A549 (cell line): ENCODE measurements around the gene ZCCHC9. TPM values are rescaled to one million over a fixed set of nuclear protein-coding genes. Genes with fewer than 3 reads are reported as not detected.
"Not testable (repeated sequence)": the region's sequence is repeated elsewhere in the genome, so short reads cannot be mapped to it uniquely, and the experiment has no call there.

Source experiments
- ATAC-seq, 2 experiments: fragments of 200-7000 bp in 1 of 2; fragments of >200 bp in 1 of 2; cut with Nextera tagmentation in 1 of 2; cut with Tn5 transposase in 1 of 2; 3 replicates each; pipeline versions ENCODE4 v1.8.0 to v1.9.1; 2018 to 2020; ENCODE audit warnings: mild to moderate bottlenecking in 1 of 2, moderate library complexity in 1 of 2
- CTCF ChIA-PET: fragments of 300-600 bp; sonication (Branson Sonifier 250); formaldehyde crosslinking; extraction: SDS; loops from one replicate; lab custom pipeline; 2021; ENCODE audit warnings: antibody characterized with exemption, inconsistent platforms; lab: Yijun Ruan, JAX
- POLR2A ChIA-PET: fragments of 350-600 bp; formaldehyde crosslinking; extraction: SDS; loops from one replicate; lab custom pipeline; 2021; ENCODE audit warnings: antibody characterized with exemption, inconsistent platforms; lab: Yijun Ruan, JAX
- DNase-seq, 2 experiments: peaks; one replicate each; pipeline versions ENCODE4 v3.0.0 to v3.0.0-alpha.2; 2011 to 2016; ENCODE audit warnings: low read depth in 1 of 2, low spot score in 1 of 2
- FAIRE-seq: peaks from 2 replicates; lab custom pipeline; 2011; peaks lifted over from hg19 to GRCh38; lab: Jason Lieb, UNC
- H3K27ac ChIP-seq, 2 experiments: fragments of >200 bp; sonication (Bioruptor Twin); formaldehyde crosslinking; 3 replicates each; pipeline ENCODE4 v1.5.1; 2016 to 2017
- H3K4me1 ChIP-seq: fragments of >200 bp; sonication (Bioruptor Twin); formaldehyde crosslinking; 3 replicates; pipeline ENCODE4 v1.6.1; 2016
- H3K4me2 ChIP-seq: fragments of >200 bp; sonication (Bioruptor Twin); formaldehyde crosslinking; 3 replicates; pipeline ENCODE4 v1.6.1; 2016
- H3K4me3 ChIP-seq: fragments of >200 bp; sonication (Bioruptor Twin); formaldehyde crosslinking; 3 replicates; pipeline ENCODE4 v1.5.1; 2016
- H3K9me3 ChIP-seq: fragments of >200 bp; sonication (Bioruptor Twin); formaldehyde crosslinking; 3 replicates; pipeline ENCODE4 v1.6.1; 2016
- CBX2 ChIP-seq: fragments of 200-600 bp; sonication (generic); IDR thresholded peaks from 2 replicates; pipeline ENCODE4 v1.6.1; 2016; ENCODE audit warnings: low read depth, mild to moderate bottlenecking, borderline replicate concordance
- CEBPB ChIP-seq, 2 experiments: fragments of >200 bp in 1 of 2; sonication (Bioruptor Twin) in 1 of 2; formaldehyde crosslinking in 1 of 2; IDR thresholded peaks; 2 replicates each; pipeline ENCODE4 v1.6.1; 2012 to 2016
- EHF ChIP-seq: fragments of 250-450 bp; sonication (Bioruptor Pico); IDR thresholded peaks from 2 replicates; pipeline ENCODE4 v1.5.0; 2020; ENCODE audit warnings: mild to moderate bottlenecking
- FOSL2 ChIP-seq, 2 experiments: fragments of 450-650 bp in 1 of 2; fragments of >200 bp in 1 of 2; sonication (Bioruptor Twin) in 1 of 2; formaldehyde crosslinking; IDR thresholded peaks; 2 replicates each; pipeline versions ENCODE4 v1.5.0 to v1.6.1; 2016 to 2020; ENCODE audit warnings: mild to moderate bottlenecking in 1 of 2, moderate library complexity in 1 of 2
- FOXS1 ChIP-seq: fragments of 250-450 bp; sonication (Bioruptor Pico); IDR thresholded peaks from 2 replicates; pipeline ENCODE4 v1.5.0; 2020; ENCODE audit warnings: mild to moderate bottlenecking, moderate library complexity
- HES2 ChIP-seq: fragments of >200 bp; sonication (Bioruptor Twin); formaldehyde crosslinking; IDR thresholded peaks from 2 replicates; pipeline ENCODE4 v1.6.1; 2016
- HOXA7 ChIP-seq: fragments of 250-450 bp; sonication (Bioruptor Pico); IDR thresholded peaks from 2 replicates; pipeline ENCODE4 v1.5.0; 2020; ENCODE audit warnings: mild to moderate bottlenecking, moderate library complexity
- HOXB5 ChIP-seq: fragments of 250-450 bp; sonication (Bioruptor Pico); IDR thresholded peaks from 2 replicates; pipeline ENCODE4 v1.5.0; 2020; ENCODE audit warnings: mild to moderate bottlenecking, moderate library complexity
- JUNB ChIP-seq: fragments of >200 bp; sonication (Bioruptor Twin); formaldehyde crosslinking; IDR thresholded peaks from 2 replicates; pipeline ENCODE4 v1.6.1; 2016
- KDM1A ChIP-seq: fragments of 200-600 bp; sonication (generic); IDR thresholded peaks from 2 replicates; pipeline ENCODE4 v1.6.1; 2016; ENCODE audit warnings: low read depth, mild to moderate bottlenecking
- MAFK ChIP-seq: fragments of 450-650 bp; IDR thresholded peaks from 2 replicates; pipeline ENCODE4 v1.6.1; 2014; ENCODE audit not compliant: partially characterized antibody
- MYC ChIP-seq: IDR thresholded peaks from 2 replicates; pipeline ENCODE4 v1.6.1; 2012; ENCODE audit warnings: mild to moderate bottlenecking, inconsistent platforms, low read length, improper control_type of control experiment, borderline replicate concordance
- POLR2AphosphoS2 ChIP-seq: conservative IDR thresholded peaks from 2 replicates; pipeline ENCODE4 v1.6.1; 2012; ENCODE audit warnings: low read length, improper control_type of control experiment, inconsistent platforms
- RARB ChIP-seq: fragments of 250-450 bp; sonication (Bioruptor Pico); IDR thresholded peaks from 2 replicates; pipeline ENCODE4 v1.8.0; 2021; ENCODE audit warnings: mild to moderate bottlenecking, moderate library complexity
- RFX5 ChIP-seq: fragments of 450-650 bp; IDR thresholded peaks from 2 replicates; pipeline ENCODE4 v1.7.1; 2014; ENCODE audit warnings: antibody characterized with exemption, mild to moderate bottlenecking, moderate library complexity
- RNF2 ChIP-seq: fragments of 200-600 bp; sonication (generic); IDR thresholded peaks from 2 replicates; pipeline ENCODE4 v1.6.1; 2016; ENCODE audit warnings: low read depth, mild to moderate bottlenecking, antibody characterized with exemption, moderate library complexity, borderline replicate concordance
- SMC3 ChIP-seq: fragments of >200 bp; sonication (Bioruptor Twin); formaldehyde crosslinking; IDR thresholded peaks from 3 replicates; pipeline ENCODE4 v1.6.1; 2018; ENCODE audit warnings: inconsistent platforms
- TP53 ChIP-seq: fragments of 250-450 bp; sonication (Bioruptor Pico); IDR thresholded peaks from 2 replicates; pipeline ENCODE4 v1.5.0; 2021; ENCODE audit warnings: mild to moderate bottlenecking, moderate library complexity
- USF2 ChIP-seq: fragments of 450-650 bp; IDR thresholded peaks from 2 replicates; pipeline ENCODE4 v1.6.1; 2014; ENCODE audit warnings: antibody characterized with exemption
- ZC3H11A ChIP-seq: fragments of 450-650 bp; IDR thresholded peaks from 2 replicates; pipeline ENCODE4 v1.6.1; 2014; ENCODE audit warnings: antibody characterized with exemption, mild to moderate bottlenecking
- WGBS: methylation state at CpG from one replicate; pipeline ENCODE4 v1.1.6; 2017; ENCODE audit errors: missing lambda C conversion rate; 5-methylcytosine and 5-hydroxymethylcytosine counted together
- polyA plus RNA-seq, 4 experiments: library from polyadenylated mRNA; depleted of rRNA in 3 of 4; stranded (reverse); fragments of >200 nt; fragmentation: RNase III in 1 of 4; extraction: RNeasy Plus Mini Kit Qiagen cat#74134 plus additional on column Dnase treatment in 1 of 4; gene quantifications; 2 replicates in 3 of 4; 3 replicates in 1 of 4; pipeline ENCODE4 v1.2.3, GENCODE V29; 2011 to 2017
- TF ChIP-seq, protein P1 (sequence below): IDR thresholded peaks from 2 replicates; pipeline ENCODE4 v1.6.1; 2012; ENCODE audit warnings: low read depth, borderline replicate concordance

The ZCCHC9 gene
- polyA plus RNA-seq, 2 of the 4 experiments (the other 2 are of a cell fraction) = 24.2 to 44.4 TPM

GRCh38 chr5:81254886-81255559 lies 46.4 kb upstream of the ZCCHC9 start:
- Histone ChIP-seq H3K4me2 (no peak overlapping the region), H3K4me3 (no peak overlapping the region), H3K27ac (no peak overlapping the region), H3K9me3 (peaks cover 5% of the 10 kb centered on the region; the same call in 1 of the 3 replicates), H3K4me1 (no peaks in the 10 kb centered on the region)
- no peak for ATAC-seq
- no peak for DNase-seq
- ChIA-PET POLR2A (interaction anchor here (1.0 kb wide), 1 partner anchor 15 kb away, joined by 3 read pairs; no protein-coding TSS in a partner anchor), CTCF (interaction anchor here (0.8 to 1.4 kb wide), 2 partner anchors 44 to 228 kb away, joined by 3 to 8 read pairs; no protein-coding TSS in a partner anchor)
- FAIRE-seq = no peak
- TF ChIP-seq SMC3 (no peak), CBX2 (no peak), KDM1A (no peak), USF2 (no peak)
- TF ChIP-seq, protein P1, sequence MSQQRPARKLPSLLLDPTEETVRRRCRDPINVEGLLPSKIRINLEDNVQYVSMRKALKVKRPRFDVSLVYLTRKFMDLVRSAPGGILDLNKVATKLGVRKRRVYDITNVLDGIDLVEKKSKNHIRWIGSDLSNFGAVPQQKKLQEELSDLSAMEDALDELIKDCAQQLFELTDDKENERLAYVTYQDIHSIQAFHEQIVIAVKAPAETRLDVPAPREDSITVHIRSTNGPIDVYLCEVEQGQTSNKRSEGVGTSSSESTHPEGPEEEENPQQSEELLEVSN = no peak
- WGBS = 94% methylated on average over 15 of the region's 21 CpGs

DNA sequence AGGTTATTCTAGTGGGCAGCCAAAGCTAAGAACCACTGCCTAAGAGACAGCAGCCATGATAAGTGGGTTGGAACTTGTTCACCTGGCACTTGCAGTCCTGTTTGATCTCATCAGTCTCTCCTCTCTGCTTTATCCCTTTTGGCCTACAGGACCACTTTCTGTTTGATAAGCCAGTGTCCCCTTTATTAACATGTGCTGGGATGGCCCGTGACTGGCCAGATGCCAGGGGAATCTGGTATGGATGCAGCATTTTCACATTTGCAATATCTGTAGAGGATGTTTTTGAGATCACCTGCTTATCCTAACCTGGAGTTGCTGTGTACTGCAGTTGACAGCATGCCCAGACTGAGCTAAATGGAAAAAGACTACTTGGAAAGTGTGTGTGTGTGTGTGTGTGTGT lies 44.6 kb upstream of the ZCCHC9 start:
- ChIA-PET CTCF (interaction anchor here (0.5 kb wide), 1 partner anchor 350 kb away, joined by 3 read pairs; no protein-coding TSS in a partner anchor), POLR2A (no interaction called here)
- peaks cover 3% of the 10 kb centered on the region; the same call in 2 of the 3 replicates for H3K9me3 ChIP-seq
- DNase-seq = no peak
- no peak overlapping the region for H3K4me3 ChIP-seq
- TF ChIP-seq CEBPB (IDR thresholded peaks at IDR 0.05) (no peak), RNF2 (no peak), RFX5 (no peak), TP53 (no peak), POLR2AphosphoS2 (no peak), MYC (no peak), HOXB5 (CRISPR knock-in tag) (no peak), MAFK (no peak), JUNB (no peak), EHF (no peak), ZC3H11A (no peak), FOSL2 (IDR thresholded peaks at IDR 0.05) (no peak), FOSL2 (CRISPR knock-in tag; IDR thresholded peaks at IDR 0.05) (no peak), RARB (CRISPR knock-in tag) (no peak), HOXA7 (no peak), FOXS1 (CRISPR knock-in tag) (no peak), HES2 (no peak)
- H3K4me2 ChIP-seq = no peak overlapping the region
- H3K27ac ChIP-seq = no peak overlapping the region
- FAIRE-seq = no peak
- 86% methylated on average over 1 of the region's 1 CpG for WGBS
- H3K4me1 ChIP-seq = no peaks in the 10 kb centered on the region
- no peak for ATAC-seq

GRCh38 chr5:81262796-81263195 lies 38.6 kb upstream of the ZCCHC9 start:
- H3K4me1 ChIP-seq, DNase-seq, H3K4me3 ChIP-seq, CTCF ChIA-PET, H3K27ac ChIP-seq, POLR2A ChIA-PET, FAIRE-seq, H3K4me2 ChIP-seq, ATAC-seq, H3K9me3 ChIP-seq: not testable (repeated sequence)
- 80% methylated on average over 1 of the region's 1 CpG for WGBS
